HT1080 (cell line): ENCODE results near the gene MFSD6. TPM values are rescaled to one million over a fixed set of nuclear protein-coding genes. Genes with fewer than 3 reads are reported as not detected.

Experiments used
- total RNA-seq: library from RNA; depleted of rRNA; stranded (reverse); fragments of >200 nt; shearing (Covaris generic); gene quantifications from 2 replicates; pipeline ENCODE4 v1.2.3, GENCODE V29; 2014; rRNA removed

The MFSD6 gene
- total RNA-seq, 1 experiment from 2014 or later, result 3.0 TPM

Other genes with a start within 250 kb of the MFSD6 start
- 11.0 and 13.0 TPM in 2 replicates for gene HIBCH, start 88.5 kb upstream of the MFSD6 start, total RNA-seq
- 4.5 and 5.4 TPM in 2 replicates for gene INPP1, start 64.8 kb upstream of the MFSD6 start, total RNA-seq
- gene NEMP2, start 126.4 kb downstream of the MFSD6 start, total RNA-seq, result 7.6 and 16.5 TPM in 2 replicates
- gene NAB1, start 240.7 kb downstream of the MFSD6 start, total RNA-seq, result 24.7 and 27.7 TPM in 2 replicates